GM23338 (cell line): Measurements from ENCODE around the gene RNF157. TPM values are rescaled to one million over a fixed set of nuclear protein-coding genes. Genes with fewer than 3 reads are reported as not detected.
A peak's percentile ranks its signal among the peaks of the same experiment; 100 is the strongest.

Source experiments
- ATAC-seq: fragments of 200-7000 bp; cut with Tn5 transposase; 3 replicates; pipeline ENCODE4 v1.9.1; 2020
- DNase-seq: peaks from one replicate; pipeline ENCODE4 v3.0.0-alpha.2; 2015; ENCODE audit warnings: low spot score
- H2AFZ ChIP-seq: fragments of 200-600 bp; sonication (generic); 2 replicates; pipeline ENCODE4 v1.8.0; 2016; ENCODE audit warnings: antibody characterized with exemption, mild to moderate bottlenecking, moderate library complexity
- H3F3A ChIP-seq: fragments of 200-600 bp; sonication (generic); replicated peaks from 2 replicates; pipeline ENCODE4 v1.8.0; 2017; ENCODE audit warnings: antibody characterized with exemption, mixed run types, low read depth
- H3K27ac ChIP-seq: fragments of 200-600 bp; sonication (generic); 2 replicates; pipeline ENCODE4 v1.6.1; 2016; ENCODE audit warnings: low read depth
- H3K27me3 ChIP-seq: fragments of 200-600 bp; sonication (generic); 2 replicates; pipeline ENCODE4 v1.8.0; 2016; ENCODE audit warnings: mild to moderate bottlenecking, mixed run types, moderate library complexity; ENCODE audit not compliant: insufficient read depth
- H3K36me3 ChIP-seq: fragments of 200-600 bp; sonication (generic); 2 replicates; pipeline ENCODE4 v1.8.0; 2016; ENCODE audit warnings: mild to moderate bottlenecking; ENCODE audit not compliant: insufficient read depth
- H3K4me1 ChIP-seq: fragments of 200-600 bp; sonication (generic); 2 replicates; pipeline ENCODE4 v1.8.0; 2016; ENCODE audit warnings: mild to moderate bottlenecking, moderate library complexity; ENCODE audit not compliant: insufficient read depth
- H3K4me2 ChIP-seq: fragments of 200-600 bp; sonication (generic); 2 replicates; pipeline ENCODE4 v1.7.1; 2017; ENCODE audit warnings: mixed run types
- H3K4me3 ChIP-seq: fragments of 200-600 bp; sonication (generic); 2 replicates; pipeline ENCODE4 v1.6.1; 2016; ENCODE audit warnings: mixed run types
- H3K79me2 ChIP-seq: fragments of 200-600 bp; sonication (generic); replicated peaks from 2 replicates; pipeline ENCODE4 v1.8.0; 2017; ENCODE audit warnings: mild to moderate bottlenecking; ENCODE audit not compliant: insufficient read depth
- H3K9me2 ChIP-seq: fragments of 200-600 bp; sonication (generic); 2 replicates; pipeline ENCODE4 v1.8.0; 2017; ENCODE audit not compliant: insufficient read depth
- H4K20me1 ChIP-seq: fragments of 200-600 bp; sonication (generic); replicated peaks from 2 replicates; pipeline ENCODE4 v1.8.0; 2017; ENCODE audit warnings: mild to moderate bottlenecking; ENCODE audit not compliant: insufficient read depth
- H3K27ac Mint-ChIP-seq: 2 replicates; pipeline ENCODE4 v1.8.0; 2020; ENCODE audit warnings: inconsistent platforms, mild to moderate bottlenecking, moderate library complexity, mixed read lengths
- H3K27me3 Mint-ChIP-seq: 3 replicates; pipeline ENCODE4 v1.8.0; 2022; ENCODE audit warnings: low read depth, mild to moderate bottlenecking, moderate library complexity, mixed read lengths, inconsistent platforms; ENCODE audit not compliant: insufficient read depth, poor library complexity
- H3K36me3 Mint-ChIP-seq: 3 replicates; pipeline ENCODE4 v1.8.0; 2021; ENCODE audit warnings: low read depth, mild to moderate bottlenecking, inconsistent platforms, moderate library complexity, mixed read lengths
- H3K4me1 Mint-ChIP-seq: 3 replicates; pipeline ENCODE4 v1.8.0; 2020; ENCODE audit warnings: mild to moderate bottlenecking, inconsistent platforms, mixed read lengths
- H3K4me3 Mint-ChIP-seq: 3 replicates; pipeline ENCODE4 v1.8.0; 2021; ENCODE audit warnings: moderate library complexity, mild to moderate bottlenecking, inconsistent platforms, mixed read lengths
- H3K9me3 Mint-ChIP-seq: 3 replicates; pipeline ENCODE4 v1.8.0; 2020; ENCODE audit warnings: moderate library complexity, mild to moderate bottlenecking, inconsistent platforms, mixed read lengths
- CREB1 ChIP-seq: fragments of 250-450 bp; sonication (Bioruptor Pico); IDR thresholded peaks from 2 replicates; pipeline ENCODE4 v1.5.0; 2020; ENCODE audit warnings: low read depth, mild to moderate bottlenecking, moderate library complexity
- EZH2 ChIP-seq: fragments of 200-600 bp; sonication (generic); IDR thresholded peaks from one replicate; pipeline ENCODE4 v1.8.0; 2017; ENCODE audit warnings: antibody characterized with exemption, mild to moderate bottlenecking, low read depth; ENCODE audit not compliant: unreplicated experiment
- ZNF114 ChIP-seq: fragments of 250-450 bp; sonication (Bioruptor Pico); IDR thresholded peaks from 2 replicates; pipeline ENCODE4 v1.5.0; 2020; ENCODE audit warnings: mild to moderate bottlenecking, moderate library complexity
- ZNF331 ChIP-seq: fragments of 250-450 bp; sonication (Bioruptor Pico); IDR thresholded peaks from 2 replicates; pipeline ENCODE4 v1.5.0; 2020; ENCODE audit warnings: low read depth, mild to moderate bottlenecking, moderate library complexity
- polyA plus RNA-seq: library from polyadenylated mRNA; unstranded; fragments of >200 nt; fragmentation: Nextera tagmentation; extraction: Ambion mirVana; gene quantifications from 2 replicates; pipeline ENCODE4 v1.2.1, GENCODE V29; 2016
- total RNA-seq: library from RNA; depleted of rRNA; stranded (reverse); fragments of >200 nt; shearing (Covaris generic); gene quantifications from 2 replicates; pipeline ENCODE4 v1.2.3, GENCODE V29; 2014
- TF ChIP-seq, protein P1 (sequence below), 2 experiments: fragments of 200-600 bp in 1 of 2; sonication (generic) in 1 of 2; conservative IDR thresholded peaks; 2 replicates each; pipeline versions ENCODE4 v1.5.1 to v1.6.1; 2016 to 2017; ENCODE audit warnings: antibody characterized with exemption in 2 of 2, low read depth in 2 of 2, mild to moderate bottlenecking in 2 of 2, moderate library complexity in 1 of 2

The RNF157 gene
- total and polyA plus RNA-seq, 2 experiments from 2014 or later: 7.8 to 11.7 TPM

DNA sequence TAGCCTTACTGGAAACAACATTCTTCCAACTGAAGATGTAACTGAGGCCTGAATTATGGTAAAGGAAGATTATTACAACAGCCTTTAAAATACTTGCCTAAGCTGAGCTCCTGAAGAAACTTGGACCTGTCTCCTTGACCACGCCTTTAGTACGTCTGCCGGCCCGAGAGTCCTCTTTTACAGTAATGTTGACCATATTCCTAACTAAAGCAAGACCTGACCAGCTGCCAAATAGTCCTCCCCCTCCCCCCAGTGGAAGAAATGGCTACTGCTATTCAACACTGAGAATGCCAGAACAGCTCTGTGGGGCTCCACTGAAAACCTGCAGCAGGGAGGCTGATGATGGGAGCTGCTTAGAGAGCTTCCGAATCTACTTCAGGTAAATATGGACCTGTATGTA is 86.7 kb downstream of the RNF157 start:
- H3K4me2 ChIP-seq: no peak overlapping the region
- H3K9me2 ChIP-seq: no peaks in the 10 kb centered on the region
- no peaks in the 10 kb centered on the region for H4K20me1 ChIP-seq
- H3K4me1 Mint-ChIP-seq: peaks cover 33% of the 10 kb centered on the region
- H3K27me3 ChIP-seq: no peaks in the 10 kb centered on the region
- H3F3A ChIP-seq: peaks cover 2% of the 10 kb centered on the region; the same call in 1 of the 2 replicates
- TF ChIP-seq EZH2 (no peak), CREB1 (no peak)
- TF ChIP-seq, protein P1, sequence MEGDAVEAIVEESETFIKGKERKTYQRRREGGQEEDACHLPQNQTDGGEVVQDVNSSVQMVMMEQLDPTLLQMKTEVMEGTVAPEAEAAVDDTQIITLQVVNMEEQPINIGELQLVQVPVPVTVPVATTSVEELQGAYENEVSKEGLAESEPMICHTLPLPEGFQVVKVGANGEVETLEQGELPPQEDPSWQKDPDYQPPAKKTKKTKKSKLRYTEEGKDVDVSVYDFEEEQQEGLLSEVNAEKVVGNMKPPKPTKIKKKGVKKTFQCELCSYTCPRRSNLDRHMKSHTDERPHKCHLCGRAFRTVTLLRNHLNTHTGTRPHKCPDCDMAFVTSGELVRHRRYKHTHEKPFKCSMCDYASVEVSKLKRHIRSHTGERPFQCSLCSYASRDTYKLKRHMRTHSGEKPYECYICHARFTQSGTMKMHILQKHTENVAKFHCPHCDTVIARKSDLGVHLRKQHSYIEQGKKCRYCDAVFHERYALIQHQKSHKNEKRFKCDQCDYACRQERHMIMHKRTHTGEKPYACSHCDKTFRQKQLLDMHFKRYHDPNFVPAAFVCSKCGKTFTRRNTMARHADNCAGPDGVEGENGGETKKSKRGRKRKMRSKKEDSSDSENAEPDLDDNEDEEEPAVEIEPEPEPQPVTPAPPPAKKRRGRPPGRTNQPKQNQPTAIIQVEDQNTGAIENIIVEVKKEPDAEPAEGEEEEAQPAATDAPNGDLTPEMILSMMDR (conservative IDR thresholded peaks at IDR 0.05; ENCODE audit: low read depth in 2 of 2): peak; percentile 46 to 55
- H3K36me3 ChIP-seq: no peaks in the 10 kb centered on the region
- 0 out of 2 replicates have a peak overlapping the region, but pooled peaks have one; percentile 14 for H2AFZ ChIP-seq
- ATAC-seq: peak; percentile 59
- H3K27ac ChIP-seq: no peak overlapping the region
- H3K27ac Mint-ChIP-seq: no peak overlapping the region
- no peak overlapping the region for H3K4me3 ChIP-seq
- H3K79me2 ChIP-seq: no peaks in the 10 kb centered on the region
- no peaks in the 10 kb centered on the region for H3K9me3 Mint-ChIP-seq
- H3K4me1 ChIP-seq: peaks cover 8% of the 10 kb centered on the region
- H3K36me3 Mint-ChIP-seq: peaks cover 8% of the 10 kb centered on the region; the same call in 2 of the 3 replicates
- DNase-seq: peak; percentile 67
- H3K27me3 Mint-ChIP-seq: no peaks in the 10 kb centered on the region
- H3K4me3 Mint-ChIP-seq: no peak overlapping the region

DNA sequence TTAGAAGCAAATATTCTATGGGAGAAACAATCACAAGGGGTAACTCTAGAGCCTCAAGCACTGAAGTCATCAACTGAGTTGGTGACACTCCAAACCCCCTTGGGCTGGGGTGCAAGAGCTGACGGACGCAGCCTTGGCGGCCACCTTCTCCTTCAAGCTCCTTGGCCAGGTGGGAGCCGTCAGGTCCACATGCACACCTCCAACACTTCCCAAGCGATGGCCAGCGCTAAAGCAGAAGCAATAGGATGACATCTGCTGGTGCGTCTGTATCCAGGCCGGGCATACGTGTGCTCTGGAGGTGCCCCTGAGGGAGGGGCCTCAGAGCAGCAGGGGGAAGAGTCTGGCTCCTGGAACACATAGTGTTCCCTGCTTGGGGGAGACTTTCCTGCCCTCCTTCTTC is 87.1 kb downstream of the RNF157 start:
- Histone ChIP-seq H4K20me1 (no peaks in the 10 kb centered on the region), H3K4me2 (no peak overlapping the region), H3K36me3 (no peaks in the 10 kb centered on the region), H3K9me2 (no peaks in the 10 kb centered on the region), H3K27ac (no peak overlapping the region), H3K27me3 (no peaks in the 10 kb centered on the region), H2AFZ (0 out of 2 replicates have a peak overlapping the region, but pooled peaks have one; percentile 14), H3K4me3 (no peak overlapping the region), H3K79me2 (no peaks in the 10 kb centered on the region), H3F3A (peaks cover 2% of the 10 kb centered on the region; the same call in 1 of the 2 replicates), H3K4me1 (peaks cover 8% of the 10 kb centered on the region)
- Mint-ChIP-seq H3K27me3 (no peaks in the 10 kb centered on the region), H3K36me3 (peaks cover 8% of the 10 kb centered on the region; the same call in 2 of the 3 replicates), H3K27ac (no peak overlapping the region), H3K4me3 (no peak overlapping the region), H3K9me3 (no peaks in the 10 kb centered on the region), H3K4me1 (peaks cover 33% of the 10 kb centered on the region)
- TF ChIP-seq CREB1: no peak
- TF ChIP-seq, protein P1 (conservative IDR thresholded peaks at IDR 0.05; ENCODE audit: low read depth in 2 of 2): peak in 1 of 2 experiments; percentile 62; a peak in 2 of 4 replicates
- DNase-seq (peak; percentile 30), ATAC-seq (peak; percentile 62)

DNA sequence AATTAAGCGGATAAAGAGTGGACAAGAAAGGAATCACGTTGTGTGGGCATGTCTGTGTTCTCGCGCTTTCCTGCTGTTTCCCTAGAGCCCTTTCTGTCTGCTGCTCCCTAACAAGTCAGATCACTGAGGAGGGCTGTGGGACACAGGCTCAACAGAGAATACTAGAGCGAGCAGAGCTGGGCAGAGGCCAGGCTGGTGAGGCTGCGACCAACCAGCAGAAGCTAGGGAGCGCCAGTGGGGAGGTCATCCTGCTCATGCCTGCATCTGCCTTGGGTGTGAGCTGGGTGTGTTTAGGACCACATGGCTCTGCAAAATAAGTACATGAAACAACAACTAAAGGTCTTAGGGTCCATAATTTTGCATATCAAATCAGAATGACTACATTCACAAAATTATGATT is 87.7 kb downstream of the RNF157 start:
- Histone ChIP-seq H3K36me3 (no peaks in the 10 kb centered on the region), H3K27me3 (no peaks in the 10 kb centered on the region), H3K4me3 (no peak overlapping the region), H2AFZ (no peak overlapping the region), H3K4me1 (peaks cover 8% of the 10 kb centered on the region), H3K79me2 (no peaks in the 10 kb centered on the region), H3K4me2 (no peak overlapping the region), H3F3A (peaks cover 2% of the 10 kb centered on the region; the same call in 1 of the 2 replicates), H4K20me1 (no peaks in the 10 kb centered on the region), H3K9me2 (no peaks in the 10 kb centered on the region), H3K27ac (no peak overlapping the region)
- peaks cover 31% of the 10 kb centered on the region for H3K4me1 Mint-ChIP-seq
- H3K9me3 Mint-ChIP-seq: no peaks in the 10 kb centered on the region
- ATAC-seq: peak; percentile 75
- TF ChIP-seq, protein P1 (conservative IDR thresholded peaks at IDR 0.05; ENCODE audit: low read depth in 2 of 2): peak in 1 of 2 experiments; percentile 57; a peak in 2 of 4 replicates
- TF ChIP-seq ZNF331: no peak
- TF ChIP-seq EZH2: no peak
- no peak for TF ChIP-seq ZNF114 (CRISPR knock-in tag)
- no peak overlapping the region; the same call in 2 of the 3 replicates for H3K4me3 Mint-ChIP-seq
- peak; percentile 47 for DNase-seq
- H3K27ac Mint-ChIP-seq: peak overlapping the region; percentile 54; the same call in 1 of the 2 replicates
- no peaks in the 10 kb centered on the region for H3K27me3 Mint-ChIP-seq
- peaks cover 8% of the 10 kb centered on the region; the same call in 2 of the 3 replicates for H3K36me3 Mint-ChIP-seq
